GM21825 (cell line): Measurements from ENCODE around the gene RIPPLY3.
"Not testable (repeated sequence)": the region's sequence is repeated elsewhere in the genome, so short reads cannot be mapped to it uniquely, and the experiment has no call there.

ENCODE experiments used
- ATAC-seq: cut with Tn5 transposase; IDR thresholded peaks from one replicate; pipeline ENCODE4 v1.9.1; 2021; ENCODE audit warnings: mild to moderate bottlenecking, moderate library complexity; ENCODE audit not compliant: unreplicated experiment

RIPPLY3 gene

GRCh38 chr21:37005548-37006485 is 685 bp upstream of the RIPPLY3 start:
- no peak for ATAC-seq

GRCh38 chr21:37008724-37009123 is 2.2 kb downstream of the RIPPLY3 start:
- ATAC-seq: no peak

DNA sequence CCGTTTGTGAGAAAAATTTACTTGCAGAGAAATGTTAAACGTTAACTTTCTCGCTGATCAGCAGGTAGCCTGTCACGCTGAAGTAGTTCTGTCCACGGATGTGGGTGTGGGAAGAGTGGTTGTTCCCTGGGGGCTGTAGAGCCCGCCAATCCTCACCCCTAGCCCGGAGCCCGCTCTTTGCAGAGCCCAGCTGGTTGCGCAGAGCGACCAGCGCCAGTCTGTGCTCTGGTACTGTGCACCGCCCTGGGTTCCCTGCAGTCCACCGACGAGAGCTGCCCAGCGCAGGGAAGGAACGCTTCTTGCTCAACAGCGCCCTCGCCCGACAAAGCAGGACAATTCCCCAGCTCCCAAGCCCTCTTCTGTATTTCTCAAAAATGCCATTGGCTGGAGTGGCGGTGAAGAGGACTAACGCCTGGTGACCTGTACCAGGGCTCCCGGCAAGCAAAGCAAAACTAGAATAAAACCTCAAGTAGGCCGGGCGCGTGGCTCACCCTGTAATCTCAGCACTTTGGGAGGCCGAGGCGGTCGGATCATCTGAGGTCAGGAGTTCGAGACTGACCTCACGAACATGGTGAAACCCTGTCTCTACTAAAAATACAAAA is 3.3 kb downstream of the RIPPLY3 start:
- peak; percentile 98 for ATAC-seq

- ATAC-seq: no peak
Observed at GRCh38 chr21:37017951-37018679, 11.6 kb downstream of the RIPPLY3 start.

GRCh38 chr21:37026499-37026898 is 20.0 kb downstream of the RIPPLY3 start:
- ATAC-seq: no peak

DNA sequence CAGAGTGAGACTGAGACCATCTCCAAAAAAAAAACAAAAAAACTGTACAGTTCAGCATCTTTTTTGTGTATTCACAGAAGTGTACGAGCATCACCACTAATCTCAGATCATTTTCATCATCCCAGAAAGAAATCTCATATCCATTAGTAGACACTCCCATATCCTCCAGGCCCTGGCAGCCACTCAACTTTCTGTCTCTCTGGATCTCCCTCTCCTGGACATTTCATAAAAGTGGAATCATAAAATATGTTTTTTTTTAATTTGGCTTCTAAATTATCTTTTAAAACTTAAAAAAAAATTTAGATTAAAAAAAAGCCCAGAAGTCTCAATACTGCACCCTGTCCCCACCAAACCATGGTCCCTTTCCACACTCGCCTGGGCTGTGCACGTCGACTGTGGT is 22.1 kb downstream of the RIPPLY3 start:
- ATAC-seq: no peak

DNA sequence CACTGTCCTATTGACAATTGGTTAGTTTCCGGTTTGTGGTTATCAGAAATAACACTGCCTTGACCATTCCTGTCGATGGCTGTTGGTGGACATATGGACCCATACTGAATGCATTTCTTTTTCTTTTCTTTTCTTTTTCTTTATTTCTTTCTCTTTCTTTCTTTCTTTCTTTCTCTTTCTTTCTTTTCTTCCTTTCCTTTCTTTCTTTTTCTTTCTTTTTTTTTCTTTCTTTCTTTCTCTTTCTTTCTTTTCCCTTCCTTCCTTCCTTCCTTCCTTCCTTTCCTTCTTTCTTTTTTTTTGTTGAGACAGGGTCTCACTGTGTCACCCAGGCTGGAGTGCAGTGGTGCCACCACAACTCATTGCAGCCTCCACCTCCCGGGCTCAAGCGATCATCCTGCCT is 24.4 kb downstream of the RIPPLY3 start:
- ATAC-seq: no peak

DNA sequence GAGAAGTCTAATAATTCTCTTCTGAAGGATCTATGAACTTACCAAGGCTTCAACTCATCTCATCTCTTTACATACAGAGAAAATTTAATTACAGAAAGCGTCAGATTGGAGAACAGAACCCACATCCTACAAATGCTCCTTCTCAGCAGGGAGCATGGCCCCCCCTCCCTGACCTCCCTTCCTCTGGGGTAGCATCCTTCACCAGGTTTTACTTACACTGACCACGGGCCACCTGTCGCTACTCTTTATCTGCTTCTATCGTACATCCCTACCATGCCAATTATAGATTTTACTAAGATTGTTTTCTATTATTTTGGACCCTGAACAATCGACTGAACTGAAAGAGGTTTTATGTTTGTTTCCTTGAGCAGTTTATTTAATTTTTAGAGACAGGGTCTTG is 25.8 kb downstream of the RIPPLY3 start:
- no peak for ATAC-seq

DNA sequence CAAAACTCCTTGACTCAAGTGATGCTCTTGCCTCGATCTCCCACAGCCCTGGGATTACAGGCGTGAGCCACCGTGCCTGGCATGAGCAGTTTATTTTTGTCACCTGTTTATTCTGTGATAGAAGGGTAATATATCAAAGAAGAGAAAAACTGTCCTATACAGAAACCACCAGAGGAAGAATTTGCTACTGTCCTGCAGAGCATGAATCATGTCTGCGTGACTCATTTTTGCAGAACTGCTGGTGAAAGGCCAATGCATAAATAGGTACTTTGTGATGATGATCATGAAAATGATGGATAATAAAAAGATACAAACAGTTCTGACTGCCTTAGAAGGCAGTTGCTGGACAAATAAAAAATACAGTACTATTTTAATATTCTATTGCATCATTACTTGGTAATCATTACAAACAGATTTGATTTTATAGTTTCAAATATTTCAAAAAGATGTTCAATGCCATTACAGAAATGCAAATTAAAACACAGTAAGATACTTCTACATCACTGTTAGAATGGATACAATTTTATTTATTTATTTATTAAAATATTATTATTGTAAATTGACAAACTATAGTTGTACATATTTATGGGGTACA is 26.5 kb downstream of the RIPPLY3 start:
- no peak for ATAC-seq

GRCh38 chr21:37034394-37034793 is 27.9 kb downstream of the RIPPLY3 start:
- not testable (repeated sequence) for ATAC-seq

GRCh38 chr21:37036177-37036576 is 29.7 kb downstream of the RIPPLY3 start:
- ATAC-seq: no peak

DNA sequence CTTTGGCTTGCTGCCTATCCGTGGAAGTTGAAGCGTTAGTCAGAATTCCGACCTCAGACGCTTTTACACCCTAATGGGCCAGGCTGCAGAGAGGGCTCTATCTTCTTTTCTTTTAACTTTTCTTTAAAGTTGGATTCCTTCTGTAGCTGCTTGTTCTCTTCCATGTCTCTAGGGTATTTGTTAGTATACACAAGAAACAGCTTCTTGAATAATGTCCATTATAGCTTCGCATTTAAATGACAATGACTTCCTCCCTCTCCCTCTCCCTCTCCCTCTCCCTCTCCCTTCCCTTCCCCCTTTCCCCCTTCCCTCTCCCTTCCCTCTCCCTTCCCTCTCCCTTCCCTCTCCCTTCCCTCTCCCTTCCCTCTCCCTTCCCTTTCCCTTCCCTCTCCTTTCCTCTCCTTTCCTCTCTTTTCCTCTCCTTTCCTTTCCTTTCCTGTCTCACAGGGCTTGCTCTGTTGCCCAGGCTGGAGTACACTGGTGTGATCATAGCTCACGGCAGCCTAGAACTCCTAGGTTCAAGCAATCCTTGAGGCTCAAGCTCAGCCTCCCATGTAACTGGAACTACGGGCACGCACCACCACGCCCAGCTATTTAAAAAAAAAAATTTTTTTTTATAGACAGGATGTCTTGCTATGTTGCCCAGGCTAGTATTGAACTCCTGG is 33.0 kb downstream of the RIPPLY3 start:
- no peak for ATAC-seq

GRCh38 chr21:37040212-37040611 is 33.7 kb downstream of the RIPPLY3 start:
- ATAC-seq: no peak

GRCh38 chr21:37041706-37042271 is 35.3 kb downstream of the RIPPLY3 start:
- no peak for ATAC-seq

GRCh38 chr21:37043818-37044217 is 37.3 kb downstream of the RIPPLY3 start:
- no peak for ATAC-seq

DNA sequence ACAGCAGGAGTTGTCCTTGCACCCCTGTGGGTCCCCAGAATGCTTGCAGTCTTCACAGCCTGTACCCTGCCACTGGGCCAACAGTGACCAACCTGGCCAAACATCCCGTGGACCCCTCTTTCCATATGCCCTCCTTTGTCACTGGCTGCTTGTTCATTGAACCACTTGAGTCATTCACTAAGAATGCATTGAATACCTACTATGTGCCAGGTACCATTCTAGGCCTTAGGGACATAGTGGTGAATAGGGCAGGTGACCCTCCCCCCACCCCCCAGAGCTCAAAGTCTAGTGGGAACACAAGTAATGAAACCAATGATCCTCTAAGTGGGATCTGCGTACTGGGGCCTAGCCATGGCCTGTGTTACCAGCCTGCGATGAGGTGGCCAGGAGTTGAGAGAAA is 38.1 kb downstream of the RIPPLY3 start:
- ATAC-seq: no peak

GRCh38 chr21:37045149-37045548 is 38.6 kb downstream of the RIPPLY3 start:
- no peak for ATAC-seq

- ATAC-seq: no peak
Observed at GRCh38 chr21:37045556-37045955, 39.1 kb downstream of the RIPPLY3 start.

DNA sequence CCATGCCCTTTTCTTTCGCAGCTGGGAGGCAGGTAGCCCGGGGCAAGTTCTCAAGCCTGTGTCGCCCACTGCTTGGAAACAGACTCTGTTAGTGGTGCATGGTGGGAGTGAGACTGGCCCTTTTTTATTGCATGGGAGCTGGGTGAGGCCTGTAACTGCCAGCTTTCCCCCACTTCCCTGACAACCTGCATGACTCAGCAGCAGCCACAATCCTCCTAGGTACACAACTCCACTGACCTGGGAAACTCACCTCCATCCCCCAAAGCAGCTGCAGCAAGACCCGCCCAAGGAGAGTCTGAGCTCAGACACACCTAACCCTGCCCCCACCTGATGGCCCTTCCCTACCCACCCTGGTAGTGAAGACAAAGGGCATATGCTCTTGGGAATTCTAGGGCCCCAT is 40.6 kb downstream of the RIPPLY3 start:
- no peak for ATAC-seq

DNA sequence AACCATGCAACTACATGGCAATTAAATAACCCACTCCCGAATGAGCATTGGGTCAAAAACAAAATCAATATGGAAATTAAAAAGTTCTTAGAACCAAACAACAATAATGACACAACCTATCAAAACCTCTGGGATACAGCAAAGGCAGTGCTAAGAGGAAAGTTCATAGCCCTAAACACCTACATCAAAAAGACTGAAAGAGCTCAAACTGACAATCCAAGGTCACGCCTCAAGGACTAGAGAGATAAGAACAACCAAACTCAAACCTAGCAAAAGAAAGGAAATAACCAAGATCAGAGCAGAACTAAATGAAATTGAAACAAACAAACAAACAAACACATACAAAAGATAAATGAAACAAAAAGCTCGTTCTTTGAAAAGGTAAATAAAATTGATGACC is 43.2 kb downstream of the RIPPLY3 start:
- ATAC-seq: not testable (repeated sequence)
